Liver (tissue), 3 donors: ENCODE measurements around the gene FGF12.

Source experiments
- CTCF ChIP-seq: fragments of 150-350 bp; IDR thresholded peaks from 2 replicates; pipeline ENCODE4 v1.5.1; 2017; ENCODE audit warnings: improper control_type of control experiment, low read depth, low read length; ENCODE audit not compliant: missing input control
- HNF4A ChIP-seq, 2 donors: conservative IDR thresholded peaks; 2 replicates each; pipeline ENCODE4 v1.6.1; 2016; ENCODE audit warnings: antibody characterized with exemption in 2 of 2, mild to moderate bottlenecking in 2 of 2
- HNF4G ChIP-seq: IDR thresholded peaks from 2 replicates; pipeline ENCODE4 v1.6.1; 2016; ENCODE audit warnings: antibody characterized with exemption
- JUND ChIP-seq, 2 donors: IDR thresholded peaks; 2 replicates each; pipeline ENCODE4 v1.6.1; 2016; ENCODE audit warnings: antibody characterized with exemption in 2 of 2
- NR2F2 ChIP-seq: IDR thresholded peaks from 2 replicates; pipeline ENCODE4 v1.6.1; 2016; ENCODE audit warnings: antibody characterized with exemption
- RAD21 ChIP-seq, 2 donors: IDR thresholded peaks; 2 replicates each; pipeline ENCODE4 v1.6.1; 2016; ENCODE audit warnings: antibody characterized with exemption in 2 of 2, mild to moderate bottlenecking in 2 of 2
- REST ChIP-seq: IDR thresholded peaks from 2 replicates; pipeline ENCODE4 v1.6.1; 2016; ENCODE audit warnings: antibody characterized with exemption, mild to moderate bottlenecking
- donor health status: healthy.
- donor health status: healthy.

GRCh38 chr3:192382861-192383260, 344.5 kb downstream of the FGF12 start:
- no peak for TF ChIP-seq CTCF
- TF ChIP-seq REST: no peak
- no peak for TF ChIP-seq RAD21 (IDR thresholded peaks at IDR 0.05)
- TF ChIP-seq NR2F2: no peak
- TF ChIP-seq JUND (IDR thresholded peaks at IDR 0.05): no peak
- TF ChIP-seq HNF4A (conservative IDR thresholded peaks at IDR 0.05): no peak
- TF ChIP-seq HNF4G: no peak
